Measurements from ENCODE around the gene ITGB7.

DNA sequence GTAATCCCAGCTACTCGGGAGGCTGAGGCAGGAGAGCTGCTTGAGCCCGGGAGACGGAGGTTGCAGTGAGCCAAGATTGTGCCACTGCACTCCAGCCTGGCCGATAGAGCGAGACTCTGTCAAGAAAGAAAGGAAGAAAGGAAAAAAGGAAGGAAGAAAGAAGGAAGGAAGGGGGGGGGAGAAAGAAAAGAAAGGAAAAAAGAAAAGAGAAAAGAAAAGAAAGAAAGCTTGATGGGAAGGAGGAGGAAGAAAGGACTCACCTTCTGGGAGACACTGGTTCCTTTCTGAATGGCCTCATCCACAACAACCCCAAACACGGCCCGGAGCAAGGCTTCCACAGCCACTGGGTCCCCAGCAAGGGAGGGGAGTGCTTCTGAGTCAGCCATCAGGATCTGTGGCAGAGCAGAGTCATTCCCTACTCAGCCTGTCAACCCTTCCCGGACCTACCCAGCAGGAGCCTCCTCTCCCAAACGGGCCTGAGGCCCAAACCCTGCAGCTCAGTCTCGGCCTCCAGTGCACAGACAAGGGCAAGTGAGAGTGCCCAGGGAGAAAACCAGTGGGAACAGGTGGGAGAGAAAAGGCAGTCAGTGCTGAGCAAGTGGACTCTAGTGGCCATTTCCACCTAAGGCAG lies 33.9 kb downstream of the ITGB7 start:
- TF ChIP-seq, protein P1, sequence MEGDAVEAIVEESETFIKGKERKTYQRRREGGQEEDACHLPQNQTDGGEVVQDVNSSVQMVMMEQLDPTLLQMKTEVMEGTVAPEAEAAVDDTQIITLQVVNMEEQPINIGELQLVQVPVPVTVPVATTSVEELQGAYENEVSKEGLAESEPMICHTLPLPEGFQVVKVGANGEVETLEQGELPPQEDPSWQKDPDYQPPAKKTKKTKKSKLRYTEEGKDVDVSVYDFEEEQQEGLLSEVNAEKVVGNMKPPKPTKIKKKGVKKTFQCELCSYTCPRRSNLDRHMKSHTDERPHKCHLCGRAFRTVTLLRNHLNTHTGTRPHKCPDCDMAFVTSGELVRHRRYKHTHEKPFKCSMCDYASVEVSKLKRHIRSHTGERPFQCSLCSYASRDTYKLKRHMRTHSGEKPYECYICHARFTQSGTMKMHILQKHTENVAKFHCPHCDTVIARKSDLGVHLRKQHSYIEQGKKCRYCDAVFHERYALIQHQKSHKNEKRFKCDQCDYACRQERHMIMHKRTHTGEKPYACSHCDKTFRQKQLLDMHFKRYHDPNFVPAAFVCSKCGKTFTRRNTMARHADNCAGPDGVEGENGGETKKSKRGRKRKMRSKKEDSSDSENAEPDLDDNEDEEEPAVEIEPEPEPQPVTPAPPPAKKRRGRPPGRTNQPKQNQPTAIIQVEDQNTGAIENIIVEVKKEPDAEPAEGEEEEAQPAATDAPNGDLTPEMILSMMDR (IDR thresholded peaks at IDR 0.05): no peak
- TF ChIP-seq SIN3A (IDR thresholded peaks at IDR 0.05; ENCODE audit: borderline replicate concordance, insufficient read depth, low read depth, low read length): no peak
- TF ChIP-seq, protein P2, sequence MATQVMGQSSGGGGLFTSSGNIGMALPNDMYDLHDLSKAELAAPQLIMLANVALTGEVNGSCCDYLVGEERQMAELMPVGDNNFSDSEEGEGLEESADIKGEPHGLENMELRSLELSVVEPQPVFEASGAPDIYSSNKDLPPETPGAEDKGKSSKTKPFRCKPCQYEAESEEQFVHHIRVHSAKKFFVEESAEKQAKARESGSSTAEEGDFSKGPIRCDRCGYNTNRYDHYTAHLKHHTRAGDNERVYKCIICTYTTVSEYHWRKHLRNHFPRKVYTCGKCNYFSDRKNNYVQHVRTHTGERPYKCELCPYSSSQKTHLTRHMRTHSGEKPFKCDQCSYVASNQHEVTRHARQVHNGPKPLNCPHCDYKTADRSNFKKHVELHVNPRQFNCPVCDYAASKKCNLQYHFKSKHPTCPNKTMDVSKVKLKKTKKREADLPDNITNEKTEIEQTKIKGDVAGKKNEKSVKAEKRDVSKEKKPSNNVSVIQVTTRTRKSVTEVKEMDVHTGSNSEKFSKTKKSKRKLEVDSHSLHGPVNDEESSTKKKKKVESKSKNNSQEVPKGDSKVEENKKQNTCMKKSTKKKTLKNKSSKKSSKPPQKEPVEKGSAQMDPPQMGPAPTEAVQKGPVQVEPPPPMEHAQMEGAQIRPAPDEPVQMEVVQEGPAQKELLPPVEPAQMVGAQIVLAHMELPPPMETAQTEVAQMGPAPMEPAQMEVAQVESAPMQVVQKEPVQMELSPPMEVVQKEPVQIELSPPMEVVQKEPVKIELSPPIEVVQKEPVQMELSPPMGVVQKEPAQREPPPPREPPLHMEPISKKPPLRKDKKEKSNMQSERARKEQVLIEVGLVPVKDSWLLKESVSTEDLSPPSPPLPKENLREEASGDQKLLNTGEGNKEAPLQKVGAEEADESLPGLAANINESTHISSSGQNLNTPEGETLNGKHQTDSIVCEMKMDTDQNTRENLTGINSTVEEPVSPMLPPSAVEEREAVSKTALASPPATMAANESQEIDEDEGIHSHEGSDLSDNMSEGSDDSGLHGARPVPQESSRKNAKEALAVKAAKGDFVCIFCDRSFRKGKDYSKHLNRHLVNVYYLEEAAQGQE (IDR thresholded peaks at IDR 0.05; ENCODE audit: insufficient read depth in 1 of 2, low read depth in 2 of 2, low read length in 1 of 2): no peak
- no peak for TF ChIP-seq POLR2AphosphoS5 (IDR thresholded peaks at IDR 0.05; ENCODE audit: low read depth, low read length)
- TF ChIP-seq TCF7L2 (IDR thresholded peaks at IDR 0.05; ENCODE audit: low read depth, low read length): no peak

All from Panc1 (cell line).